ENCODE measurements around the gene NYAP1. TPM values are rescaled to one million over a fixed set of nuclear protein-coding genes. Genes with fewer than 3 reads are reported as not detected.
A peak's percentile ranks its signal among the peaks of the same experiment; 100 is the strongest.

The NYAP1 gene
- total RNA-seq, 4 donors from 2014 or later, result 1.7 to 3.2 (median 1.9) TPM

DNA sequence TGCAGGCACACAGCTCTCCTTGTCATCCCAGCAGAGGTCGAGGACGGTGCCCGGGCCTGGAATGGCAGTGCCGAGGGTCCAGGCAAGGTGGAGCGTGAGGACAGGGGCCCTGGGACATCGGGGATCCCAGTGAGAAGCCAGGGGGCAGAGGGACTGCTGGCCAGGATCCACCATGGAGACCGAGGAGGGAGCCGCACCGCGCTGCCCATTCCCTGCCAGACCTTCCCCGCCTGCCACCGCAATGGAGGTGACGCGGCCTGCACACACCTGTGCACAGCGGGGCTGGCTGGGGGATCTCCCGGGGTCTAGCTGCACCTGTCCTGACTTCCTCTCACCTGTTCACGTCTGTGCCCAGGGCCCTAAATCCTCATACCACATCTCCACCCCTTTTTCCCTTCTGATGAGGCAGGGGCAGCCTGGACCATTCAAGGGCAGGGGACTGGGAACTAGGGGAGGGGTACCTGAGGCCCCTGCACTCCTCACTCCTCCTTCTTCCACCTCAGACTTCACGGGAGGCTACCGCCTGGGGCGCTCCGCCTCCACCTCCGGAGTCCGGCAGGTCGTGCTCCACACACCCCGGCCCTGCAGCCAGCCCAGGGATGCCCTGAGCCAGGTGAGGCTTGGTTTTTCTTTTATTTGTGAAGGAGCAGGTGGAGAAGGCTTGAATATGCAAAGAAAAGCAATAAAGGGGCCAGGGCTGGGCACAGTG lies 6.9 kb downstream of the NYAP1 start:
- Histone ChIP-seq H3K27me3 (peaks cover 0 to 8% (median 0%) of the 10 kb centered on the region in 4 donors), H3K4me3 (no peak overlapping the region), H3K36me3 (peaks cover 0 to 9% (median 3%) of the 10 kb centered on the region in 4 donors), H3K4me1 (peaks cover 12 to 33% (median 24%) of the 10 kb centered on the region in 4 donors), H3K9me3 (no peaks in the 10 kb centered on the region), H3K27ac (replicated peaks in 1 of 4) (no peak overlapping the region)
- intact Hi-C loops (cut with DNase I), result no loop called here
- DNase-seq (ENCODE audit: extremely low spot score), result no peak
- no peak for TF ChIP-seq POLR2AphosphoS5 (IDR thresholded peaks at IDR 0.05)
- TF ChIP-seq POLR2A (IDR thresholded peaks at IDR 0.05; ENCODE audit: low read depth), result no peak
- TF ChIP-seq CTCF (IDR thresholded peaks at IDR 0.05), result no peak
- no peak for TF ChIP-seq EP300 (IDR thresholded peaks at IDR 0.05)
- 94% methylated on average over 20 of the region's 25 CpGs for WGBS

DNA sequence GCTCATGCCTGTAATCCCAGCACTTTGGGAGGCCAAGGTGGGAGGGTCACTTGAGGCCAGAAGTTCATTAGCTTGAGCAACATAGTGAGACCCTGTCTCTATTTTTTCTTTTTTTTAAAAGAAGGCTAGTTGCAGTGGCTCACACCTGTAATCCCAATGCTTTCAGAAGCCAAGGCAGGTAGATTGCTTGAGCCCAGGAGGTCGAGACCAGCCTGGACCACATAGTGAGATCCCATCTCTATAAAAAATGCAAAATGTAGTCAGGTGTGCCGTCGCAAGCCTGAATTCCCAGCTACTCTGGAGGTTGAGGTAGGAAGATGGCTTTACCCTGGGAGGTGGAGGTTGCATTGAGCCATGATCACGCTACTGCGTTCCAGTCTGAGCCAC lies 7.5 kb downstream of the NYAP1 start:
- TF ChIP-seq EP300 (IDR thresholded peaks at IDR 0.05) (no peak), POLR2A (IDR thresholded peaks at IDR 0.05; ENCODE audit: low read depth) (no peak), CTCF (IDR thresholded peaks at IDR 0.05) (no peak), POLR2AphosphoS5 (IDR thresholded peaks at IDR 0.05) (no peak)
- peaks cover 0 to 9% (median 3%) of the 10 kb centered on the region in 4 donors for H3K36me3 ChIP-seq
- no peak overlapping the region for H3K4me3 ChIP-seq
- H3K9me3 ChIP-seq, result no peaks in the 10 kb centered on the region
- intact Hi-C loops (cut with DNase I), result no loop called here
- 97% methylated on average over 5 of the region's 5 CpGs for WGBS
- H3K27ac ChIP-seq (replicated peaks in 1 of 4), result no peak overlapping the region
- peaks cover 12 to 27% (median 23%) of the 10 kb centered on the region in 4 donors for H3K4me1 ChIP-seq
- DNase-seq (ENCODE audit: extremely low spot score), result no peak
- H3K27me3 ChIP-seq, result peaks cover 0 to 8% (median 0%) of the 10 kb centered on the region in 4 donors

- WGBS, result 88% methylated on average over 5 of the region's 5 CpGs
- Histone ChIP-seq H3K4me3 (peak overlapping the region; percentile 48 to 59 (median 50)), H3K4me1 (peaks cover 12 to 26% (median 21%) of the 10 kb centered on the region in 4 donors), H3K27me3 (peaks cover 0 to 8% (median 0%) of the 10 kb centered on the region in 4 donors), H3K27ac (replicated peaks in 1 of 4) (peak overlapping the region in 1 of 4 donors; percentile 22), H3K36me3 (peaks cover 0 to 9% (median 3%) of the 10 kb centered on the region in 4 donors), H3K9me3 (no peaks in the 10 kb centered on the region)
- intact Hi-C loops (cut with DNase I), result no loop called here
- DNase-seq (ENCODE audit: extremely low spot score), result no peak
- TF ChIP-seq POLR2AphosphoS5 (IDR thresholded peaks at IDR 0.05) (no peak), POLR2A (IDR thresholded peaks at IDR 0.05; ENCODE audit: low read depth) (no peak), CTCF (IDR thresholded peaks at IDR 0.05) (no peak), EP300 (IDR thresholded peaks at IDR 0.05) (no peak)
These were observed 9.2 kb downstream of the NYAP1 start for GRCh38 chr7:100492738-100493475.

GRCh38 chr7:100493476-100494264 lies 9.9 kb downstream of the NYAP1 start:
- WGBS, result 24% methylated on average over 20 of the region's 56 CpGs
- DNase-seq (ENCODE audit: extremely low spot score), result no peak
- Histone ChIP-seq H3K36me3 (peaks cover 0 to 2% (median 0%) of the 10 kb centered on the region in 4 donors), H3K4me1 (peaks cover 12 to 26% (median 21%) of the 10 kb centered on the region in 4 donors), H3K27me3 (peaks cover 0 to 8% (median 0%) of the 10 kb centered on the region in 4 donors), H3K27ac (replicated peaks in 1 of 4) (peak overlapping the region in 1 of 4 donors; percentile 22), H3K9me3 (no peaks in the 10 kb centered on the region), H3K4me3 (peak overlapping the region; percentile 48 to 59 (median 50))
- intact Hi-C loops (cut with DNase I), result no loop called here
- TF ChIP-seq POLR2AphosphoS5 (IDR thresholded peaks at IDR 0.05) (no peak), CTCF (IDR thresholded peaks at IDR 0.05) (peak in 1 of 3 experiments; percentile 9), POLR2A (IDR thresholded peaks at IDR 0.05; ENCODE audit: low read depth) (no peak), EP300 (IDR thresholded peaks at IDR 0.05) (no peak)
